ENCODE results near the gene ZFYVE28. TPM values are rescaled to one million over a fixed set of nuclear protein-coding genes. Genes with fewer than 3 reads are reported as not detected.

The ZFYVE28 gene
- total RNA-seq, 1 donor from 2014 or later: 5.9 TPM

- Mint-ChIP-seq H3K36me3 (ENCODE audit: low read depth) (no peaks in the 10 kb centered on the region), H3K9me3 (no peaks in the 10 kb centered on the region), H3K27ac (no peak overlapping the region), H3K4me3 (no peak overlapping the region), H3K27me3 (peaks cover 4% of the 10 kb centered on the region), H3K4me1 (no peaks in the 10 kb centered on the region)
- no peak for DNase-seq
- intact Hi-C loops (cut with micrococcal nuclease): no loop called here
- POLR2A ChIA-PET: interaction anchor here (0.7 kb wide), 1 partner anchor 23 kb away, joined by 6 read pairs; no protein-coding TSS in a partner anchor
- CTCF ChIA-PET: no interaction called here
- TF ChIP-seq CTCF (IDR thresholded peaks at IDR 0.05): no peak
- ATAC-seq (ENCODE audit: low read depth): no peak
Measured at GRCh38 chr4:2320746-2321145, 97.7 kb downstream of the ZFYVE28 start.

DNA sequence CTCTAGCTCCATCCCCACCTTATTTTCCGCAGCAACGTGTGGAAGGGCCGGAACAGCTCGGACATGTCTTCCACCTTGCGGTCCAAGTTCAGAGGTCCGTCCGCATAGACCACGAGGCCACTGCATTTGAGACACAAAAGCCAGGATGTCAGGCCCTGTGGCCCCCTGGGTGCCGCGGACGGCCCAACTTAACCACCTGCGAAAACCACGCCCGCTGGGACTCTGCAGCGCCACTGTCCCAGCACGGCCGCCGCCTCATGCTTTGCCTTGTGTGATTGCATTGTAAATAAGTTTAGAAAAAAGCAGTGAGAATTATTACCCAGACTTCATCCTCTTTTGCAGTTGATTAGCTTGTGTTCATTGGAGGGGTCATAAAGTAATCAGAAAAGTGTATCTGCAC, 98.3 kb downstream of the ZFYVE28 start:
- intact Hi-C loops (cut with micrococcal nuclease): no loop called here
- Mint-ChIP-seq H3K27me3 (peaks cover 4% of the 10 kb centered on the region), H3K9me3 (no peaks in the 10 kb centered on the region), H3K4me3 (no peak overlapping the region), H3K4me1 (no peaks in the 10 kb centered on the region), H3K36me3 (ENCODE audit: low read depth) (no peaks in the 10 kb centered on the region), H3K27ac (no peak overlapping the region)
- POLR2A ChIA-PET: no interaction called here
- ATAC-seq (ENCODE audit: low read depth) (no peak), DNase-seq (no peak)
- CTCF ChIA-PET: no interaction called here
- no peak for TF ChIP-seq CTCF (IDR thresholded peaks at IDR 0.05)

DNA sequence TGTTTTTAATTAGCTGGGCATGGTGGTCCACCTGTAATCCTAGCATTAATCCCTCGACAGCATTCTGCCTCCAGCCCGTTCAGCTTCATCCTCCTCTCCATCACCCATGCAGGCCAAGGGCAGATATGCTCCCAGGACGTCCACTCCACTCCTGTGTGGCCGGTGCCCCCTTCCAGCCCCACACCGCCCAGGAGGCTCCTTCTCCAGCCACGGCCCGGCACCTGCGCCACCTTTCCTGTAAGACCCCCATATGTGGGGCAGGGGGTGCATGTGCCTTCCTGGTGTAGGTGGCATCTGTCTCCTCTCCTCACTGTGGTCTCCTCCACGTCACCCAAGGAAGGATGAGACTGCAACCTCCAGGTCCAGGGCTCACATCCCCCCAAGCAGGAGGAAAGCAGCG, 99.6 kb downstream of the ZFYVE28 start:
- ATAC-seq (ENCODE audit: low read depth) (no peak), DNase-seq (no peak)
- TF ChIP-seq CTCF (IDR thresholded peaks at IDR 0.05): no peak
- no peak overlapping the region for H3K27ac Mint-ChIP-seq
- POLR2A ChIA-PET: no interaction called here
- H3K27me3 Mint-ChIP-seq: peaks cover 4% of the 10 kb centered on the region
- no peak overlapping the region for H3K4me3 Mint-ChIP-seq
- no peaks in the 10 kb centered on the region for H3K4me1 Mint-ChIP-seq
- H3K9me3 Mint-ChIP-seq: peaks cover 2% of the 10 kb centered on the region
- intact Hi-C loops (cut with micrococcal nuclease): no loop called here
- no peaks in the 10 kb centered on the region for H3K36me3 Mint-ChIP-seq (ENCODE audit: low read depth)
- CTCF ChIA-PET: no interaction called here

DNA sequence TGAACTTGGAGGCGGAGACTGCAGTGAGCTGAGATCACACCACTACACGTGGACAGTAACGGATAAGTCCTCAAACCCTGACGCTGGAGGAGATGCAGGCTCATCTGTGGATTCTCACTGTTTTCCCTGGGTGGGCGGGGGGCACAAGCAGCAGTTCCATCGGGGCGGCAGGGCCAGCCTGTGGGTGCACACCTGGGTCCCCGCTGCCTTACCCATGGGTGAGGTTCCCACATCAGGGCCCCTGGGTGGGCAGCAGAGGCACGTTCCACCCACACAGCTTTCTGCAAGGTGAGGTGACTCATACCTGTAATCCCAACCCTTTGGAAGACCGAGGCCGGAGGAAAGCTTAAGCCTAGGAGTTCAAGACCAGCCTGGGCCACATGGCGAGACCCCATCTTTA, 100.0 kb downstream of the ZFYVE28 start:
- H3K27me3 Mint-ChIP-seq: peaks cover 4% of the 10 kb centered on the region
- no peak for DNase-seq
- H3K36me3 Mint-ChIP-seq (ENCODE audit: low read depth): no peaks in the 10 kb centered on the region
- peaks cover 2% of the 10 kb centered on the region for H3K9me3 Mint-ChIP-seq
- CTCF ChIA-PET: no interaction called here
- intact Hi-C loops (cut with micrococcal nuclease): no loop called here
- H3K4me1 Mint-ChIP-seq: no peaks in the 10 kb centered on the region
- TF ChIP-seq CTCF (IDR thresholded peaks at IDR 0.05): no peak
- POLR2A ChIA-PET: no interaction called here
- H3K4me3 Mint-ChIP-seq: no peak overlapping the region
- ATAC-seq (ENCODE audit: low read depth): no peak
- no peak overlapping the region for H3K27ac Mint-ChIP-seq

- no peak for ATAC-seq (ENCODE audit: low read depth)
- Mint-ChIP-seq H3K4me1 (no peaks in the 10 kb centered on the region), H3K9me3 (peaks cover 10% of the 10 kb centered on the region), H3K27me3 (no peaks in the 10 kb centered on the region), H3K36me3 (ENCODE audit: low read depth) (peaks cover 5% of the 10 kb centered on the region), H3K4me3 (no peak overlapping the region), H3K27ac (no peak overlapping the region)
- intact Hi-C loops (cut with micrococcal nuclease): no loop called here
- ChIA-PET POLR2A (no interaction called here), CTCF (no interaction called here)
- TF ChIP-seq CTCF (IDR thresholded peaks at IDR 0.05): no peak
- no peak for DNase-seq
Measured at GRCh38 chr4:2313366-2313765, 105.1 kb downstream of the ZFYVE28 start.

All from activated B cell treated with CpG ODN at 0.5 μM for 24 hours (primary cell).